ENCODE measurements around the gene NEURL1B.

NEURL1B gene

GRCh38 chr5:172692451-172692850 is 51.4 kb downstream of the NEURL1B start:
- CTCF ChIA-PET: no interaction called here
- no peak for TF ChIP-seq CTCF (IDR thresholded peaks at IDR 0.05; ENCODE audit: control extremely low read depth, extremely low read depth, low read depth, missing control alignments)
- POLR2A ChIA-PET: no interaction called here
- DNase-seq (ENCODE audit: extremely low spot score): no peak

- no peak for DNase-seq (ENCODE audit: extremely low spot score)
- CTCF ChIA-PET: interaction anchor here (2.8 kb wide), 1 partner anchor 214 kb away, joined by 12 read pairs; no protein-coding TSS in a partner anchor
- no peak for TF ChIP-seq CTCF (IDR thresholded peaks at IDR 0.05; ENCODE audit: control extremely low read depth, extremely low read depth, low read depth, missing control alignments)
- POLR2A ChIA-PET: no interaction called here
These were observed 51.9 kb downstream of the NEURL1B start for GRCh38 chr5:172692981-172693380.

- POLR2A ChIA-PET: no interaction called here
- CTCF ChIA-PET: interaction anchor here (1.9 to 2.8 kb wide), 4 partner anchors 9 to 232 kb away, joined by 4 to 13 read pairs (median 9); no protein-coding TSS in a partner anchor
- no peak for DNase-seq (ENCODE audit: extremely low spot score)
- TF ChIP-seq CTCF (IDR thresholded peaks at IDR 0.05; ENCODE audit: control extremely low read depth, extremely low read depth, low read depth, missing control alignments): no peak
These were observed 53.0 kb downstream of the NEURL1B start for GRCh38 chr5:172694061-172694460.

- no peak for TF ChIP-seq CTCF (IDR thresholded peaks at IDR 0.05; ENCODE audit: control extremely low read depth, extremely low read depth, low read depth, missing control alignments)
- POLR2A ChIA-PET: no interaction called here
- no peak for DNase-seq (ENCODE audit: extremely low spot score)
- CTCF ChIA-PET: interaction anchor here (1.1 to 2.8 kb wide), 7 partner anchors 9 to 233 kb away, joined by 3 to 13 read pairs (median 6); no protein-coding TSS in a partner anchor
These were observed 53.5 kb downstream of the NEURL1B start for GRCh38 chr5:172694541-172694940.

- ChIA-PET POLR2A (no interaction called here), CTCF (interaction anchor here (0.7 to 2.8 kb wide), 12 partner anchors 10 to 234 kb away, joined by 3 to 13 read pairs (median 4); no protein-coding TSS in a partner anchor)
- TF ChIP-seq CTCF (IDR thresholded peaks at IDR 0.05; ENCODE audit: control extremely low read depth, extremely low read depth, low read depth, missing control alignments): no peak
- no peak for DNase-seq (ENCODE audit: extremely low spot score)
These were observed 54.4 kb downstream of the NEURL1B start for GRCh38 chr5:172695232-172696054.

- POLR2A ChIA-PET: no interaction called here
- no peak for TF ChIP-seq CTCF (IDR thresholded peaks at IDR 0.05; ENCODE audit: control extremely low read depth, extremely low read depth, low read depth, missing control alignments)
- DNase-seq (ENCODE audit: extremely low spot score): no peak
- CTCF ChIA-PET: interaction anchor here (0.7 to 5.1 kb wide), 29 partner anchors 8 to 245 kb away, joined by 3 to 49 read pairs (median 6); no protein-coding TSS in a partner anchor
These were observed 55.2 kb downstream of the NEURL1B start for GRCh38 chr5:172696171-172696849.
